CD4-positive, alpha-beta T cell treated with Interleukin-6 at 100 ng/mL for 8 hours (primary cell): ENCODE results near the gene EIF2S2.

Source experiments
- DNase-seq: peaks from one replicate; pipeline ENCODE4 v3.0.0-alpha.2; 2020; ENCODE audit warnings: mixed read lengths, low spot score

EIF2S2 gene

GRCh38 chr20:34089655-34090345, 22.2 kb downstream of the EIF2S2 start:
- no peak for DNase-seq

- no peak for DNase-seq
Measured at GRCh38 chr20:34089175-34089479, 22.9 kb downstream of the EIF2S2 start.

GRCh38 chr20:34088305-34089174, 23.5 kb downstream of the EIF2S2 start:
- no peak for DNase-seq

DNA sequence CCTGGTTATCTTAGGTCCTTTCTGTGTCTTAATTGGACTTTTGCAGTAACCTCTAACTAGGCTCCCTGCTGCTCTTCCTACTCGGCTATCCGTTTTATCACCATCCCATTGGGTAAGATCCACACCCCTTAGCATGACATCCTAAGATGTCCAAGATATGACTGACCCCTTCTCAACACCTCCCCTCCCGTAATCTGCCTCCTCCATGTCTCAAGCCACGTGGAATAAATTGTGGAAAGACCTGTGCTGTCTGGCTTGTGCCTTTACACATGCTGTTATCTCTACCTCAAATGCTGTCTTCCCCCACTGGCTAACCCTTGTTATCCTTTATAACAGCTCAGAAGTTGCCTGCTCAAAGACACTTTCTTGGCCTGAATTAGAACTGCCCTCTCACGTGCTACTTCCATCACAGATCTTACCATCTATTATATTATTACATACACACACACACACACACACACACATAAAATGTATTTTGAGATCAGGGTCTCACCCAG, 26.5 kb downstream of the EIF2S2 start:
- DNase-seq: no peak

GRCh38 chr20:34084227-34084923, 27.7 kb downstream of the EIF2S2 start:
- DNase-seq: no peak

- no peak for DNase-seq
Measured at GRCh38 chr20:34083781-34084180, 28.3 kb downstream of the EIF2S2 start.

DNA sequence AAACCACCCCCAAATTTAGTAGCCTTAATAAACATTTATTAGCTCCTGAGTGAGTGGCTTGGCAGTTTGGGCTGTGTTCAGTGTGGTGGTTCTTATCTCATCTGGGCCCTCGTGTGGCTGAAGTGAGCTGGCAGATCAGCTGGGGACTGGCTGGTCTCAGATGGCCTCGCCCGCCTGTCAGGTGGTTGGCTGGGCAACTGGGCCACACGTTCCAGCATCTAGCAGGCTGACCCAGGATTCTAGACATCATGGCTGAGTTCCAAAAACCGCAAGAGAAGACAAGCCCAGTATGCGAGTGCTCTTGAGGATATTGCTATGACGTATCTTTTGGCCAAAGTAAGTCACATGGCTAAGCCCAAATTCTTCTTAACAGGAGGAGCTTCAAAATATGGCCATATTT, 28.9 kb downstream of the EIF2S2 start:
- no peak for DNase-seq

DNA sequence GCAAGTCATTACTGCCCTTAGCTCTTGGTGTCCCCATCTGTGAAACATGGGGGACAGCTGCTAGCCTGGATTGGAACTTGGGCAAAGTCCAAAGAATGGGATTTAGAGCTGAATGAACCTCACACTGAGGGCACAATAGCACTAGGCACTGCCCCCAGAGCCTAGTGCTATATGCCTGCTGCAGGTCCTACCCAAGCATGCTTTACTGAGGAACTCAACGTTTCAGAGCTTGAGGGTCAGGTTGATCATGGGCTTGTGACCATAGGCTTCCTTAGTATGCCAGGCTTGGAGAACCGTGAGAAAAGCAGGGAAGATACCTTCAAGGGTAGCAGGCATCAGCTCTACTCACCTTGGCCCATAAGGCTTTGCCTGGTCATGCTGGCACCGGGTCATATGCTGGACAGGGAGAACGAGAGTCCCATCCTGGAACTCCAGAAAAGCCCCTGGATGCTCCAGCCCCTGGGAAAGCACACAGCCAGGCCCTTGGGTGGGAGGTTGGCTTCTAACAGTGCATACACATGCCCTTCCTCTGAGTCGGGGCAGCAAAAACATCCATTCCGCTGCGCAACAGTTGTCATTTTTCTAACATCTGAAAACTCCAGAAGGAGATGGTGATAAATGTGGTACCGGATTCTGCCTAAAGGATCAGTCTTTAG, 29.7 kb downstream of the EIF2S2 start:
- no peak for DNase-seq

DNA sequence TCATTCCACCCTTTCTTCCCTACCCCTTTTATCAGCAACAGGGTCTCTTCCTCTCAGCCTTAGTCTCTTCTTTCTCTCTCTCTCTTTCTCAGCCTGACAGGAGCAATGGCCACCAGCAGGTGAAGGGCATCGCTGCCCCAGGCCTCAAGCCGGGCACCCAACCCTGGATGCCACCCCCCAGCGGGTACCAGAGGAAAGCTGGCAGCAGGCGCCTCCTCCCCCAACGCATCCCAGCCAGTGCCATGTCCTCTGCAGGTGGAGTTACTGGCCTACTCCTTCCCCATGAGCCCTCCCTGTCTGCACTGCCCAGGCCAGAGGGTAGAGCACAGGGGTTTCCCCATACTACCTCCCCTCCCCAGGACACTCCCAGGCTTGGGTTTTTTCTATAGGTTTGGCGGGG, 32.2 kb downstream of the EIF2S2 start:
- no peak for DNase-seq

DNA sequence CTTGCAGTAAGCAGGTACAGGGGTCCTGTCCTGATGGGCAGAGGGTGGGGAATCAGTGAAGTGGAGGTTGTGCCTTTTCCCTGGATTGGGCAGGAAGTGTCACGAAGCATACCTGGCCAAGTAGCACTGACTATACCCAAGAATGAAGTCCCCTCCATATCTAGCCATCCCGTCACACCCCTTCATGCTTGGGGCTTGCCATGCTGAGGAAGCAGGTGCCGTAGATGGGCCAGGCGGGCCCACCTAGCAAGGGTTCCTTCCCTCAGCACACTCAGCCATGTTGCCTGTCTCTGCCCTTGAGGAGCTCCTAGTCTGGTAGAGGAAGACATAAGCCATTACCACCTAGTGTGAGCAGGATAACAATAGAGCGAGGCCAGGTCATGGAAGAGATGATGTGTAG, 33.5 kb downstream of the EIF2S2 start:
- no peak for DNase-seq

GRCh38 chr20:34076952-34077351, 35.1 kb downstream of the EIF2S2 start:
- DNase-seq: no peak

GRCh38 chr20:34075647-34076046, 36.4 kb downstream of the EIF2S2 start:
- no peak for DNase-seq

DNA sequence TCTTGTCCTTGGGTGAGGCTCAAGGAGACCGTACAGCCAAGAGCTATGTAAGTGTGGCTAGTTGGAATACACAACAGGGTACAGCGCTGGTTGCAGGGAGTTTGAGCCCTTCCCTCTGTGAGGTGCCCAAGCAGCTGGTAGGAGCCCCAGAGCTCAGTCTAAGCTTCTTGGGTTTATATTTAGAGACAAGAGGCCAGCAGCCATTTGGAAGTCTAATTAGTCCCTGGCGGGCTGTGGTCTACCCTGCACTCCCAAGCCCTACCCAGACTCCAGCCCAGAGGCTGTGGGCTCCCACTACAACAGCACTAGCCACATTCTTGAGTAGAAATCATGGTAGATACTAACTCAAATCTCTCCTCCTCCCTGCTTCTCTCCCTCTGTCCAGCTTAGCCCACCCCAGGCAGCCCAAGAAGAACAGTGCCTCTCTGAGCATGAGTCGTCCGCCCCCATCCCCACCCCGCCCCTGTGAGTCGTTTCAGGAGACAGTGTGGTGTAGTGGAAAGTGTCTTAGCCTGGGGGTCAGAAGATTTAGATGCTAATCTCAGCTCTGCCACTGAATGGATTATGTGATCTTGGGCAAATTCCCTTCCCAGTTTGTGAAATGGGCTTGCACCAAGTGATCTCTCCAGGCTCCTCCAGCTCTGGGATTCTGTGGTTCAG, 37.8 kb downstream of the EIF2S2 start:
- DNase-seq: no peak

- DNase-seq: no peak
Measured at GRCh38 chr20:34072778-34073177, 39.3 kb downstream of the EIF2S2 start.

GRCh38 chr20:34072076-34072475, 40.0 kb downstream of the EIF2S2 start:
- no peak for DNase-seq

GRCh38 chr20:34070859-34071258, 41.2 kb downstream of the EIF2S2 start:
- no peak for DNase-seq

GRCh38 chr20:34070079-34070439, 42.0 kb downstream of the EIF2S2 start:
- DNase-seq: no peak

GRCh38 chr20:34069341-34070078, 42.5 kb downstream of the EIF2S2 start:
- peak; percentile 53 for DNase-seq

DNA sequence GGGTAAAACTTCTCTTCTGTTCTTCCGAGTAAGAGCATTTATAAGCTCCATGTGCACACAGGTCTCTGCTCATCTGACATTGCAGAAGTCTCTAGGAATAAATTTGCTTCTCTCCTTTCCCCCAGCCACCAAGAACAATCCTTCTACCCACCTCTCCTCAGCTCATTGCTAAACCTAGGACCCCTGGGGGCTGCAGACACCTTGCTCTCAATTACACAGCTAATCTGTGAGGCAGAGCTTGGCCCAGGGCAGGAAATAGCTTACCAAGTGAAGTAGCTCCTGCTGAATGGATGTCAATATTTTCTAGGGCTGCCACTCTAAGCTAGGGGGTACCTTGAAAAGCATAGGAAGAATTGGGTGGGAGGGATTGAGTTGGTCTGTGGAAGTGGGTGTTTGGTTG, 44.0 kb downstream of the EIF2S2 start:
- DNase-seq: no peak

GRCh38 chr20:34066476-34067090, 45.5 kb downstream of the EIF2S2 start:
- DNase-seq: no peak

DNA sequence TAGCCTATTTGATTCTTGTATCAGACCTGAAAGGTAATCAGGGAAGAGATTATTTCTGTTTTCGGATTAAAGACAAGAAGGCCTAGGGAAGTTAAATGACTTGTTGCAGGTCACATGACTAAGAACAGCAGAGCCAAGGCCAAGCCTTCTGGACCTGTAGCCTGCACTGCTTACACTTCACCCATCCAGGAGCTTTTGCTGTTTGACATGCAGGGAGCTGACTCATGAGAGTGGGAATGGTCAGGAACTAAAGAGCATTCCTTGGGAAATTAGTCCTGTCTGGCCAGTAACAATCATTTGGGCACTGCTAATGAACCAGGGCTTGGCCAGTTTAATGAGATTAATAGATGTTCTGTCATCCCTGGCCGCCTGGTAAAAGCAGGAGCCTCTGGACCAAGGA, 46.8 kb downstream of the EIF2S2 start:
- DNase-seq: no peak
